MCF 10A (cell line): ENCODE results near the gene TXNDC16. TPM values are rescaled to one million over a fixed set of nuclear protein-coding genes. Genes with fewer than 3 reads are reported as not detected.

Experiments used
- BruUV-seq: library from RNA; stranded (reverse); fragments of 400-500 nt; replicated peaks from 2 replicates; lab custom pipeline; 2021; lab: Mats Ljungman, UMichigan
- CTCF ChIA-PET: fragments of 300-600 bp; sonication (Branson Sonifier 250); formaldehyde crosslinking; extraction: SDS; loops from one replicate; lab custom pipeline; 2021; ENCODE audit warnings: antibody characterized with exemption, inconsistent platforms; lab: Yijun Ruan, JAX
- POLR2A ChIA-PET: fragments of 300-600, 350-650 bp; sonication (Branson Sonifier 250); formaldehyde crosslinking; extraction: SDS; loops from one replicate; lab custom pipeline; 2020; ENCODE audit warnings: antibody characterized with exemption, inconsistent platforms; lab: Yijun Ruan, JAX
- DNase-seq: peaks from one replicate; pipeline ENCODE4 v3.0.0-alpha.2; 2018; ENCODE audit not compliant: unreplicated experiment
- H3K27ac Mint-ChIP-seq: one replicate; pipeline ENCODE4 v1.8.0; 2022; ENCODE audit warnings: mild to moderate bottlenecking, low read depth, mixed read lengths; ENCODE audit not compliant: unreplicated experiment
- H3K27me3 Mint-ChIP-seq: one replicate; pipeline ENCODE4 v1.8.0; 2022; ENCODE audit warnings: mixed read lengths; ENCODE audit not compliant: insufficient read depth, unreplicated experiment
- H3K36me3 Mint-ChIP-seq: one replicate; pipeline ENCODE4 v1.8.0; 2022; ENCODE audit warnings: mild to moderate bottlenecking, moderate library complexity, mixed read lengths; ENCODE audit not compliant: insufficient read depth, unreplicated experiment
- H3K4me1 Mint-ChIP-seq: one replicate; pipeline ENCODE4 v1.8.0; 2022; ENCODE audit warnings: mixed read lengths; ENCODE audit not compliant: insufficient read depth, unreplicated experiment
- H3K4me3 Mint-ChIP-seq: one replicate; pipeline ENCODE4 v1.8.0; 2022; ENCODE audit warnings: mild to moderate bottlenecking, moderate library complexity, mixed read lengths; ENCODE audit not compliant: unreplicated experiment
- H3K9me3 Mint-ChIP-seq: one replicate; pipeline ENCODE4 v1.8.0; 2022; ENCODE audit warnings: mixed read lengths; ENCODE audit not compliant: unreplicated experiment
- CTCF ChIP-seq: fragments of 200-600 bp; IDR thresholded peaks from one replicate; pipeline ENCODE4 v1.8.0; 2022; ENCODE audit warnings: antibody characterized with exemption, mild to moderate bottlenecking; ENCODE audit not compliant: unreplicated experiment
- intact Hi-C: fragments of 100-400 bp; cut with micrococcal nuclease; formaldehyde crosslinking; loops from 2 replicates; pipeline ENCODE4 v1.14.1; 2022
- total RNA-seq: library from RNA; stranded (reverse); gene quantifications from 2 replicates; pipeline ENCODE4 v1.2.3, GENCODE V29; 2022

TXNDC16 gene
- total RNA-seq, 1 experiment from 2014 or later = 3.8 TPM

- Mint-ChIP-seq H3K4me3 (no peak overlapping the region), H3K4me1 (no peaks in the 10 kb centered on the region), H3K9me3 (no peaks in the 10 kb centered on the region), H3K27ac (no peak overlapping the region), H3K27me3 (no peaks in the 10 kb centered on the region), H3K36me3 (no peaks in the 10 kb centered on the region)
- CTCF ChIA-PET = no interaction called here
- DNase-seq = no peak
- no peak for TF ChIP-seq CTCF
- intact Hi-C loops = no loop called here
- no TSS peak for BruUV-seq
- POLR2A ChIA-PET = no interaction called here
Measured at GRCh38 chr14:52391881-52392615, 160.3 kb downstream of the TXNDC16 start.

Other genes with a start within 250 kb of the TXNDC16 start
- 0.12 TPM in 2 replicates for gene PTGER2, start 238.2 kb downstream of the TXNDC16 start, total RNA-seq
- 0.10 TPM in 1 of 2 replicates, not detected in the other for gene GPR137C, start 331 bp upstream of the TXNDC16 start, total RNA-seq
- 52.0 and 55.5 TPM in 2 replicates for gene ERO1A, start 143.1 kb upstream of the TXNDC16 start, total RNA-seq
- gene PSMC6, start 154.7 kb upstream of the TXNDC16 start, total RNA-seq = 83.9 and 90.0 TPM in 2 replicates
- gene STYX, start 177.7 kb upstream of the TXNDC16 start, total RNA-seq = 15.5 and 16.3 TPM in 2 replicates
- 39.2 and 58.8 TPM in 2 replicates for gene GNPNAT1, start 239.1 kb upstream of the TXNDC16 start, total RNA-seq